Keratinocyte (primary cell): Measurements from ENCODE around the gene CFAP92. TPM values are rescaled to one million over a fixed set of nuclear protein-coding genes. Genes with fewer than 3 reads are reported as not detected.

Experiments used
- DNase-seq: peaks from one replicate; pipeline ENCODE4 v3.0.0-alpha.2; 2011; ENCODE audit warnings: low read depth, missing footprints, low spot score
- FAIRE-seq: peaks from 2 replicates; lab custom pipeline; 2011; peaks lifted over from hg19 to GRCh38; lab: Jason Lieb, UNC
- H2AFZ ChIP-seq: 2 replicates; pipeline ENCODE4 v1.6.0; 2012; ENCODE audit warnings: low read length, control low read depth, inconsistent platforms; ENCODE audit not compliant: control insufficient read depth
- H3K27ac ChIP-seq: 2 replicates; pipeline ENCODE4 v1.5.1; 2011; ENCODE audit warnings: low read length; ENCODE audit not compliant: control insufficient read depth, insufficient read depth
- H3K27me3 ChIP-seq: 3 replicates; pipeline ENCODE4 v1.6.0; 2011; ENCODE audit warnings: low read length; ENCODE audit not compliant: control insufficient read depth, insufficient read depth; ENCODE audit errors: extremely low read depth
- H3K36me3 ChIP-seq, 2 experiments: 2 replicates in 1 of 2; 3 replicates in 1 of 2; pipeline ENCODE4 v1.5.1; 2011; ENCODE audit warnings: low read length in 2 of 2, mild to moderate bottlenecking in 1 of 2; ENCODE audit not compliant: control insufficient read depth in 2 of 2, insufficient read depth in 2 of 2; ENCODE audit errors: extremely low read depth in 1 of 2
- H3K4me1 ChIP-seq: 3 replicates; pipeline ENCODE4 v1.5.1; 2011; ENCODE audit warnings: low read length; ENCODE audit not compliant: control insufficient read depth, insufficient read depth; ENCODE audit errors: extremely low read depth
- H3K4me2 ChIP-seq: 3 replicates; pipeline ENCODE4 v1.6.0; 2011; ENCODE audit warnings: low read depth, low read length; ENCODE audit not compliant: control insufficient read depth, insufficient read depth; ENCODE audit errors: extremely low read depth
- H3K4me3 ChIP-seq, 3 experiments: fragments of 200-600 bp in 1 of 3; sonication (generic) in 1 of 3; 2 replicates in 2 of 3; 3 replicates in 1 of 3; pipeline ENCODE4 v1.5.1; 2011 to 2016; ENCODE audit warnings: low read length in 3 of 3, mild to moderate bottlenecking in 3 of 3, control low read depth in 2 of 3, inconsistent platforms in 1 of 3, low read depth in 1 of 3, mixed read lengths in 1 of 3, mixed run types in 1 of 3, moderate library complexity in 1 of 3; ENCODE audit not compliant: control insufficient read depth in 2 of 3, insufficient read depth in 2 of 3; ENCODE audit errors: extremely low read depth in 1 of 3
- H3K79me2 ChIP-seq: 2 replicates; pipeline ENCODE4 v1.6.0; 2012; ENCODE audit warnings: low read length; ENCODE audit not compliant: control insufficient read depth, insufficient read depth
- H3K9ac ChIP-seq: 3 replicates; pipeline ENCODE4 v1.6.0; 2011; ENCODE audit warnings: low read length; ENCODE audit not compliant: control insufficient read depth, insufficient read depth; ENCODE audit errors: extremely low read depth
- H3K9me1 ChIP-seq: 3 replicates; pipeline ENCODE4 v1.6.0; 2011; ENCODE audit warnings: low read length; ENCODE audit not compliant: control insufficient read depth, insufficient read depth; ENCODE audit errors: extremely low read depth
- H3K9me3 ChIP-seq: 2 replicates; pipeline ENCODE4 v1.5.1; 2012; ENCODE audit warnings: low read depth, low read length; ENCODE audit not compliant: control insufficient read depth
- H4K20me1 ChIP-seq: 3 replicates; pipeline ENCODE4 v1.6.0; 2011; ENCODE audit warnings: low read length; ENCODE audit not compliant: control insufficient read depth, insufficient read depth; ENCODE audit errors: extremely low read depth
- EZH2 ChIP-seq: IDR thresholded peaks from one replicate; pipeline ENCODE4 v1.6.1; 2012; ENCODE audit warnings: inconsistent platforms, mild to moderate bottlenecking, low read length, moderate library complexity
- dilution Hi-C: fragments of 300-500 bp; cut with MboI; formaldehyde crosslinking; loops from one replicate; pipeline ENCODE4 v1.7.0; 2020; ENCODE audit warnings: low sequenced_read_pairs; ENCODE audit not compliant: extremely low pct_ligation_motif_present
- polyA plus RNA-seq, 5 experiments: library from polyadenylated mRNA; depleted of rRNA in 3 of 5; stranded (reverse) in 3 of 5; stranded (forward) in 1 of 5; unstranded in 1 of 5; fragments of >200 nt; gene quantifications; 1 replicate in 1 of 5; 2 replicates in 3 of 5; 3 replicates in 1 of 5; pipeline versions ENCODE4 v1.2.1 to v1.2.3, GENCODE V29; 2011 to 2012; ENCODE audit warnings: missing spikeins in 2 of 5, low read depth in 1 of 5, low replicate concordance in 1 of 5
- TF ChIP-seq, protein P1 (sequence below), 3 experiments: IDR thresholded peaks in 1 of 3; conservative IDR thresholded peaks in 1 of 3; optimal IDR thresholded peaks in 1 of 3; 2 replicates in 2 of 3; 3 replicates in 1 of 3; pipeline versions ENCODE3 to v1.5.1; 2011; ENCODE audit warnings: low read length in 3 of 3, mild to moderate bottlenecking in 3 of 3, moderate library complexity in 2 of 3, control low read depth in 1 of 3, inconsistent platforms in 1 of 3; ENCODE audit not compliant: insufficient read depth in 2 of 3; ENCODE audit errors: extremely low read depth in 1 of 3

Gene CFAP92
- polyA plus RNA-seq, 1 donor (not counting 4 experiments of a cell fraction or from before 2014, with no cell fraction given): 0.26 TPM

DNA sequence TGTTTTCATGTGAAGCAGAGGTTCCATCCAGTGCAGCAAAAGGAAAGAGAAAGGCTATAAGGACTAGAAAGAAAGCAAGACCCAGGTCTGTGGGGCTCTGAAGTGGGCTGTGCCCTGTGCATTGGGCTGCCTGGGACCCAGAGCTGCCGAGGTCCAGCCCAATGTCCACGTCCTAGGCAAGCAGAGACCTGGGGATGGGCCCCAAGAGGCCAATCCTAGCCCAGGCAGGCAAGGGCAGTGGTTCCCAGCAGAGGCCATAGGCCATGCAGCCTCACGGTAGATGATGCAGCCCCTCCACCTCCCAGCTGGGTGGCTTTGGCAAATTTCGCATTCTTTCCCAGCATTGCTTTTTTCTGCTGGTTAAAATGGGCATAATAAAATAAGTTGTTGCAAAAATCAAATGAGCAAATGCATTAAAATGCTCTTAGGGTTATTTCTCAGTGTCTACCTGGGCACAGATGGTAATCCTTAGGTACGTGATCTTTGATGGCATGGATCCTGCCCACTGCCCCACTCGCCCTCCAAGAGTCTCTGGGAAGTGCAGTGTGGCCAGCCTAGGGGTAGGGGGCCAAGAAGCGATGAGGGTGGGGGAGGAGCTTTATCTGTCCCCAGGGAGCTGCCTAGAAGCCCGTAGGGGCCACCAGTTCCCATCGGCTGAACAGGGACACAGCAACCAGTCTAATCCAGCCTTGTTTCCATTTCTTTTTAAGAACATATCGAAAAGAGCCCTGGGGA is 44.4 kb upstream of the CFAP92 start:
- Histone ChIP-seq H3K36me3 (no peaks in the 10 kb centered on the region), H3K4me3 (no peak overlapping the region), H3K4me2 (no peak overlapping the region), H3K27me3 (peaks cover 21% of the 10 kb centered on the region), H3K9me1 (no peaks in the 10 kb centered on the region), H3K9ac (no peak overlapping the region), H2AFZ (no peak overlapping the region), H3K4me1 (no peaks in the 10 kb centered on the region), H3K9me3 (no peaks in the 10 kb centered on the region), H3K27ac (no peak overlapping the region), H3K79me2 (no peaks in the 10 kb centered on the region), H4K20me1 (no peaks in the 10 kb centered on the region)
- FAIRE-seq (no peak), DNase-seq (no peak)
- TF ChIP-seq, protein P1, sequence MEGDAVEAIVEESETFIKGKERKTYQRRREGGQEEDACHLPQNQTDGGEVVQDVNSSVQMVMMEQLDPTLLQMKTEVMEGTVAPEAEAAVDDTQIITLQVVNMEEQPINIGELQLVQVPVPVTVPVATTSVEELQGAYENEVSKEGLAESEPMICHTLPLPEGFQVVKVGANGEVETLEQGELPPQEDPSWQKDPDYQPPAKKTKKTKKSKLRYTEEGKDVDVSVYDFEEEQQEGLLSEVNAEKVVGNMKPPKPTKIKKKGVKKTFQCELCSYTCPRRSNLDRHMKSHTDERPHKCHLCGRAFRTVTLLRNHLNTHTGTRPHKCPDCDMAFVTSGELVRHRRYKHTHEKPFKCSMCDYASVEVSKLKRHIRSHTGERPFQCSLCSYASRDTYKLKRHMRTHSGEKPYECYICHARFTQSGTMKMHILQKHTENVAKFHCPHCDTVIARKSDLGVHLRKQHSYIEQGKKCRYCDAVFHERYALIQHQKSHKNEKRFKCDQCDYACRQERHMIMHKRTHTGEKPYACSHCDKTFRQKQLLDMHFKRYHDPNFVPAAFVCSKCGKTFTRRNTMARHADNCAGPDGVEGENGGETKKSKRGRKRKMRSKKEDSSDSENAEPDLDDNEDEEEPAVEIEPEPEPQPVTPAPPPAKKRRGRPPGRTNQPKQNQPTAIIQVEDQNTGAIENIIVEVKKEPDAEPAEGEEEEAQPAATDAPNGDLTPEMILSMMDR (optimal IDR thresholded peaks at IDR 0.05 in 1 of 3, IDR thresholded peaks at IDR 0.05 in 1 of 3, conservative IDR thresholded peaks at IDR 0.05 in 1 of 3; ENCODE audit: extremely low read depth in 1 of 3, insufficient read depth in 2 of 3, low read length in 3 of 3): no peak
- no peak for TF ChIP-seq EZH2
- dilution Hi-C loops: no loop called here

DNA sequence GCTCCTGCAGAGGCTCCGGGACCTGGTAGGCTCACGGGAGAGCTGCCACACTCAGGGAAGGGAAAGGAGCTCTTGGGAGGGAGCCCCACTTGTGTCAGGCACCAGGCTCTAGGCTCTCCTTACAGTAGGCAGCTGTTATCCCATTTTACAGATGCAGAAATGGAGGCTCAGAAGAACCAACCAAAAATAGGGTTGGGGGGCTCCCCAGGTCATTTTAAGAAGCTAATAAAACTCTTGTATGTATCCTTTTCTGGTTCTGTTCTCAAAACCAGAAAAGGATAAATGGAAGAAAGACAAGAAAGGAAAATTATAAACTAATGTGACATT is 43.2 kb upstream of the CFAP92 start:
- no peak overlapping the region for H3K27ac ChIP-seq
- H3K79me2 ChIP-seq: no peaks in the 10 kb centered on the region
- no peak overlapping the region for H3K9ac ChIP-seq
- H2AFZ ChIP-seq: no peak overlapping the region
- H3K9me1 ChIP-seq: no peaks in the 10 kb centered on the region
- dilution Hi-C loops: no loop called here
- FAIRE-seq: no peak
- TF ChIP-seq EZH2: no peak
- TF ChIP-seq, protein P1 (optimal IDR thresholded peaks at IDR 0.05 in 1 of 3, IDR thresholded peaks at IDR 0.05 in 1 of 3, conservative IDR thresholded peaks at IDR 0.05 in 1 of 3; ENCODE audit: extremely low read depth in 1 of 3, insufficient read depth in 2 of 3, low read length in 3 of 3): no peak
- no peaks in the 10 kb centered on the region for H3K4me1 ChIP-seq
- no peaks in the 10 kb centered on the region for H4K20me1 ChIP-seq
- peaks cover 21% of the 10 kb centered on the region for H3K27me3 ChIP-seq
- no peak overlapping the region for H3K4me3 ChIP-seq
- no peak overlapping the region for H3K4me2 ChIP-seq
- no peaks in the 10 kb centered on the region for H3K9me3 ChIP-seq
- no peaks in the 10 kb centered on the region for H3K36me3 ChIP-seq
- no peak for DNase-seq
